ENCODE results near the gene ENGASE.

ENGASE gene

DNA sequence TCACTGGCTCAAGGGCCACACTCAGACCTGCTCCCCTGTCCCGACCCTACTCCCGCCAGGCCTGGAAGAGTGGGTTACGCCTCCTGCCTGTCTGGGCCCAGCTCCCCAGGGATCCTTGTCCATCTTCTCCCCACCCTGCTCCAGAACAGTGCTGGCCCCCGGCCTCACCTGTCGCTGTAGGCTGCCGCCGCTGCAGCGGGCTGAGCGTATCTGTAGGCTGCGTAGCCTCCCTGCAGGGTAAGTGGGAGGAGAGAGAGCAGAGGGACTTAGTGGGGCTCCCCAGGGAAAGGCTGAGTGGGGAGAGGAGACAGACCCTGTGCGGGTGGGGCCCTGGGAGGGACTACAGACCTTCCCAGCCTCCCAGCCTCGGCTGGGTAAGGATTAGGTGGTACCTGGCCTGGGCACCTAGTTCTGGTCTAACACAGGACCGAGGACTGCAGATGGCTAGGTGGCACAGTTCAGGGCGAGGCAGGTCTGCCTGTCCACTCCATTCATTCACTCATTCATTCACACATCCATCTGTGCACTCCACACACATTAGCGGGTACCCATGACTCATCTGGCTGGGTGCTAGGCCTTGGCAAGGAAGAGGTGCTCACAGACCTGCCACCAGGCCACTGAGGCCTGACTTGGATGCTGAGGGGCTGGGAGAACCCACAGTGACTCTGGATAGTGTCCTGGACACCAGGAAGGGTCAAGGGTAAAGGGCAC, 20.9 kb downstream of the ENGASE start:
- DNase-seq = no peak

DNA sequence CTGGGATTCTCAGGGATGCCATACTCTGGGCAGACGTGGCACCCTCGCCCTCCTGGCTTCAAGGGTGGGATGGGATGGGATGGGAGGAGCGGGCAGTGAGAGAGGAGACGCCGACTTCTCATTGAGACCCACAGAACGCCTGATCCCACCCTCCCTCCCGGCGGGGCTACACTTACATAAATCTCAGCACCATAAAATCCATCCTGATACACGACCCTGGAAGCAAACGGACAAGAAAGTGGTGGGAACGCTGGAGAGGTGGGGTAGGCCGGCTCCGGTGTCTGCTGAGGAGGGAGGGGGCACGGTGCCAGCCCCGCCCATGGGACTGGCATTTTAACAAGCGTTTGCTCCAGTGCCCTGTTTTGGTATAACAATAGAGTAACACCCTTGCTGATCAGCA, 21.9 kb downstream of the ENGASE start:
- DNase-seq = no peak

DNA sequence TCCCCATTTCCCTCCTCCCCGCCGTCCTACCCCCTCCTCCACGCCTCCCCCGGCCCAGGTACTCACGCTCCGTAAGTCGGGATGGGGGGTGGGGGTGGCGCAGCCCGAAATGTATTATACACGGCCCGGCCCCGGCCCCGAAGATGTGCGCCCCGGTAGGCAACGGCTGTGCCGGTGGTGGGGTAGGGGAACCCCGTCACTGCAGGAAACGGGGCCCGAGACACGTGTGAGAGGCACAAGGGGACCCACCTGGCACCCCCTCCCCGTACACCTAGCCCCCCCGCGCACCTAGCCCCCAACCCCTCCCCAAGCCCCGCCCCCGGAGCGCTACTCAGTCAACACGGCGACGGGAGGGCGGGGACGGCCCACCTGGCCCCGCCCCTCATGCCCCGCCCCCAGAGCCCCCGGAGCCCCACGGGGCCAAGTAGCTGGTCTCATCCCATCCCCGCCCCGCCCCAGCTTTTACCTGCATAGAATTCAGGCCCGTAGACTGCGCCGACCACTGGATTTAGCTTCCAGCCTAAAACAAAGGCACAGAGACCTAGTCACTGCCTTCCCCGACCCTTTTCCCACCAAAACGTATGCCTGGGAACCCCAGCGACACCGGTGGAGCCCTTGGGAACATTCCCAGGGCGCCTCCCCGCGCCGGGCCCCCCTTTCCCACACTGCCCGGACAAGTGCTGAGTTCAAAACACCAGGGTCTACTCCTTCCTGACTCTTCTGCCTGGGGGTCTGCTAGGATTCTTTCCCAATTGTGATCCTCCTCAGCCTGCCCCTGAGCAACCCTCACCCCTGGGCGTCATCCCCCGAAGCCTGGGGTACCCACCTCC, 22.8 kb downstream of the ENGASE start:
- DNase-seq = no peak

DNA sequence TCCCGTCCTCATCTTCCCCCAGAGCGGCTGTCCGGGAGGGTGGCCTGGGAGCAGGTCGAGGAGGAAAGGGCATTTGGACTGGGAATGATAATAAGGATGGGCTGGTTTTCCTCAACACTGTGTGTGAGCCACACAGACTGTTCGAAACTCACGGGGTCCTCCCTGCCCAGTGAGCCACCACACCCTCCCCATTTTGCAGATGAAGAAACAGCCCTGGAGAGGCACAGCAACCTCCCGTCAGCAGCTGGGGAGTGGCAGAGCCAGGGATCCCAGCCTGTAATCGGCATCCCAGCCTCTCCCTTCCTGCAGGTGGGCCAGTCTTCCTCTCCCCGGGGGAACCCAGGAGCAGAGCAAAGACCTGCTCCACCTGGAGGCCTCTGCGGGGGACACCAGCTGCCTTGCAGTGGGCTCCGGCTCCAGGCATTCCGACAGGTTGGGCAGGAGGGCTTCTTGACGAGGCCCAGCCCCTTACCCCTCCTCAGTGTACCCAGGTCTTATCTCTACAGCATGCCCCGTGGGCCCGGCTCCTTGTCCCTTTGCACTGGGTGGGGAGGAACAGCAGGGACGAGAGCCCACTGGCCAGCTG, 23.8 kb downstream of the ENGASE start:
- no peak for DNase-seq

DNA sequence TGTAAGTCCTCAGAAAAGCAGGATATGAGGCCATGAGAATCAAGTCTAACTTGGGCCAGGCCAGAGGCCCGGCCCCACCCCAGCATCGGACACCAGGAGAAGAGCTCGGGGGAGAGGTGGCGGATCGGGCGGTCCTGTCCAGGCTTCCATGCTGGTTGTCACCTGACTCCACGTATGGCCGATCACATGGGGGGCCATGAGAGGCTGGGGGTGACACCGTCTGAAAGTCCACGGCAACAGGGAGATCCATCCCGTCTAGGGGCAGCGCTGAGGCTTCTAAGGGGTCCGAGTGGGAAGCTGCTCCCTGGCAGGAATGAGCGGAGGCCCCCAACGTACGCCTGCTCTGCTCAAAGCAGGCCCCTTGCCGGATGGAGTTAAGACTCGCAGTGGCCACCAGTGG, 25.8 kb downstream of the ENGASE start:
- no peak for DNase-seq

DNA sequence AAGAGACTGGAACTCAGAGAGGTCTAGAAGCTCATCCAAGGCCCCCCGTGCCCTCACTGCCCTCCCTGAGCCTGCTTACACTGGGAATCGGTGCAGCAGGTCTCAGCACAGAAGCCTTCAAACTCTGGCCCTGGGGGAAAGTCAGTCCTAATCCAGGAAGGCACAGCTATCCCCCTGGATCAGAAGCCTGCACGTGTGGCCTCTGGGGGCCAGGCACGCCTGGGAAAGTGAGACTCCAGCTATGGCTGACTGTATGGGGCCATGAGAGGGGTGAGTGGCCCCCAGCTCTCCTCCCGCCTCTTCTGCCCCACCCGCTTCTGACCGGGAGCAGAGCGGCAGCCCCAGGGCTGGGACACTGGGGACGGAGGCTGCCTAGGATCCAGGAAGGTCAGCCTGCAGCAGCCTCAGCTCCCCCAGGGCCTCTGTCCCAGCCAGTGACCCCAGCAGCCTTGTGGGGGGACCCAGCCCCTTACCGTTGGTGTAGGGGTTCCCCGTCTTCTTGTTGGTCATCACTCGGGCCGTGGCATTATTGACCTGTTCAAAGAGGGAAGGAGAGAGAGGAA, 26.6 kb downstream of the ENGASE start:
- no peak for DNase-seq

DNA sequence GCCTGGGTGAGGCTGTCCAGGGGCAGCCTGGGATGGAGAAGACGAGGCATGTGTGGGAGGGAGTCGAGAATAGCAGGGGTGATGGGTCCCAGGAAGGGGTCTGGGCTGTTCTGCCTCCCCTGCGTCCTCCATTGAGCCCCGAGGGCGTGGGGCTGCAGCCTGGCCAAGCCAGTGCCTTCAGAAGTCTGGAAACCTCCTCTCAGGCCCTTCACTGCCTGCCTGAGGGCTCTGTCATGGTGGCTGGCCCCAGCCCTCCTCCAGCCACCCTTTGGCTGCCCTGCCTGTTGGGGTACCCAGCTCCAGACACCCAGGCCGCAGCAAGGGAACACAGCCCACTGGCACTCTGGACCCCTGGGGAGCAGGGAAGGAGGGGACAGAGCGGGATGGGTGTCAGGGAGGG, 27.6 kb downstream of the ENGASE start:
- no peak for DNase-seq

DNA sequence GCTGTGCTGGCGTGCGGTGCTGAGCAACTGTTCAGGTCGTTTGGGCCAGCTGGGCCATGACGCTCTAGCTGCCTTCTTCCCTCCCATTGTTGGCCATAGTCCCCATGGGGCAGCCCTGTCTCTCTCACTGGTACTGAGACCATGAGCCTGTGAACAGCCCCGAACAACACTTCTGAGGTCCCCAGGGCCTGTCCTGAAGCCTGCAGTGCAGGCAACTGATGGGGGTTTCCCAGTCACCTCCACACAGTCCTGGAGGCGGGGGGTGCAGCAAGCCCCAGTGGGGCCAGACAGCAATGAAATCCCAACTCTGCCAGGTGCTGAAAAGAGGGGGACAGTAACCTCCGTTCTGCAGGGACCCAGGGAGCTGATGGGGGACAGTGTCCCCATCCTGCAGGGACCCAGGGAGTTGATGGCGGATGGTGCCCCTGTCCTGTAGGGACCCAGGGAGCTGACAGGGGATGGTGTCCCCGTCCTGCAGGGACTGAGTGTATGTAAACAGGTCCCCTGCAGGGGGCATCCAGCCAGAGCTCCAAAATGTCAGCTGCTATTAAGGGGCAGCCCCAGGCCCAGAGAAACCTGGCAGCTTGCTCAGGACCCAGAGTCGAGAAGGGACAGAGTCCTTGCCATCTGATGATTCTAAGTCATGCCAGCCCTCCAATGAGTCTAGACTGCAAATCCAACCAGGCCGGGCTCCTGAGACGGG, 30.4 kb downstream of the ENGASE start:
- DNase-seq = no peak

DNA sequence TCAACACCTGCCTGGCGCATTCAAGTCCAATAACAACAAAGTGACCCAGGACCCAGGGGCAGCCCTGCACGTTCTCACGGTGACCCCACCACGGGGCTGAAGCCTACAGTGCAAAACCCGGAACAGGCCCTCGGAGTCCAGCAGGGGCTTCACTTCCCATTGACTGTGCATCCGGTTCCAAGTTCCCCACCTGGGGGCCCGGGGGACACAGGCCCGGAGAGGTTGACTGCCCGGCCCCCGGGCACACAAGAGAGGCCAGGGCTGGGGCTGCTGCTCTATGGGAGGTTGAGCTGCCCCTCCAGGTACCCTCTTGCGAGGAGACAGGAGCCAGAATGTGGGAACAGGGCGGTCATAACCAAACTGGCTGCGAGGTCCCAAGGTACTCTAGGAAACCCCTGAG, 31.3 kb downstream of the ENGASE start:
- DNase-seq = no peak

DNA sequence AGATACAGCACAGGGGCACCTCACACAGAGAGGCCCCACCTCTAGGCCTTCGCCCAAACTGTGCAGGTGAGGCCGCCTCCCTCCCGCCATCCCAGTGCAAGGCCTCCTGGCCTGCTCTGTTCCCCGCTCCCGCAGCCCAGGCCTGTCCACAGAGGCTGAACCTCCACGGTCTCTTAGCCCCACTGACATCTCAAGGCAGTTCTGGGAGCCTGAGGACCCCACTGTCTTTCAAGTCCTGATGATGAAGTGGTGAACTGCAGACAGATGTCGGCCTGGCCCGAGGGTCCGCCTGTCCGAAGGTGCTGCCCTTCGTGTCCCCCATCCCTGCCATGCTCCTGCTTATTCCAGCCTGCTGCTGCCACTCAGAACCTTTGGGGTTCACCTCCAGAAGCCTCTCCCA, 32.3 kb downstream of the ENGASE start:
- DNase-seq = no peak

DNA sequence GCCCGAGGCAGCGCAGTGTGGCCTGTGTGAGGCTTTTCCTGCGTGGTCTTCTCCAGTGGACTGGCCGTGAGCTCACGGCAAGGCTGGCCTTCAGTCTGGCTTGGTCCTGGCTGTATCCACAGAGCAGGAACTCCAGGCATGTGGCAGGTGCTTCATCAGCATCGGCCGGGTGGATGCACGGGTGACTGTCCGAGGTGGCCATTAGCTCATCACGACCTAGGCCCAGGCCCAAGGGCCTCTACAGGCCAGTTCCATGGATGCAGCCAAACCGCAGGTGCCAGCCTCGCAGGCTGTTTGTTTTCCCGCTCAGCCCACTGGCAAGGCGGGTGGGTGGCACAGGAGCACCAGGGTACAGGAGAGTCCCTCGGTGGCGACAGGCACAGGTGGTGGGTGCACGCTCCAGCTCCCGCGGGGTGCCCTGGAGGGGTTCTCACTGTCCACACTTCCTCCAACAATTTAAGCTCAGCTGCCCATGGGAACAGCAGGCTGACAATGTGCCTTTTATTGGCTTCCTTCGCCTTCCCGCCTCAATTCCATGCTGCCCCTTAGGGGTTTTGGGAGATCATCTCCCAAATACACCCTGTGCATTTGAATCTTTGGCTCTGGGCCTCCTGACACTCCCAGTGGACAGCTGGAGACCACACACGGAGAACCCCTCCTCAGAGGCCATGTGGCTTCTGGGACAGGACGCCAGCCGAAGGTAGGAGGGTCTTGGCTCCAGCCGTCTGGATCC, 33.0 kb downstream of the ENGASE start:
- no peak for DNase-seq

DNA sequence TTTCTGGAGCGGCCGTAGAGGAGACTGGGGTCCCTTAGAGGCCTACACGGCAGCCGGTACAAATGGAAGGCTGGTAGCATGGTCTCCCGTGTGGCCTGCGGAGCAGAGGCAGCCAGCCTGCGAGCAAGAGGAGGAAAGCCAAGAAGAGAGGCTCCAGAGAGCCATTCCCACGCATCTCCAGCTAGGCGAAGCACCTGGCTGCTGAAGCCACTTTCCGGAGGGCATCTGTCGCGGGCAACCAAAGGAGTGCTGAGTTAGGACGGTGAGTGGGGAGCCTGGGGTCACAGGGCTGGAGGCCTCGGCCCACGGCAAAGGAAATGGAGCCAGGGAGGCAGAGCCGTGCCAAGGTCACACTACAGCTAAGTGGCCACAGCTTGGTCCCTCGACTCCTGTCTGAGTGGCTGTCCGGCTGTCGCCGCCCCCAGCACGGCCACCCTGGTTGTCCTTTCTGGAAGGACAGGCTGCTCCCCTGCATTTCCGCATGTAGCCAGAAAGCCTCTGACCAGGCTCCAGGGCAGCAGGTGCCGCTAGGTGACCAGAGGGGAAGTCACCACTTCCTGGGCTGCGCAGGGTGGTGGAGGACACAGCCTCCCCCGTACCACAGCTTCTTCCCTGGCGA, 33.7 kb downstream of the ENGASE start:
- no peak for DNase-seq

DNA sequence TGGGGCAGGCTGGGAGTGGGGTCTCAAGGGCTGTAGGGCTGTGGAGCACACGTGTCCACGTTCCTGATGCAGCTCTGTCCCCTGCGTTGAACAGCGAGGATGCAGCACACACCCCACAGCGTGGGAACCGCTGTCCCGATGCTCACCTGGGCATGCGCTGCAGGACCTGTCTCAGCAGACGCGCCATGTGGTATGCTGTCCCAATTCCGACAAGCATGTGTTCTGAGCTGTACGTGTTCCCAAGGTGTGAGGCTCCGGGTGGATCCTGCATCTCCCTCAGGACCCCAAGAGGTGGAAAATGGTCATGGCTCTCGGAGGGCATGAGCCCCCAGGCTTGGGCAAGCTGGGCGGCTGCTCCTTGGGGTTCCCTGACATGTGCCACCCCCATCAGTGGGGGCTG, 34.2 kb downstream of the ENGASE start:
- DNase-seq = no peak

DNA sequence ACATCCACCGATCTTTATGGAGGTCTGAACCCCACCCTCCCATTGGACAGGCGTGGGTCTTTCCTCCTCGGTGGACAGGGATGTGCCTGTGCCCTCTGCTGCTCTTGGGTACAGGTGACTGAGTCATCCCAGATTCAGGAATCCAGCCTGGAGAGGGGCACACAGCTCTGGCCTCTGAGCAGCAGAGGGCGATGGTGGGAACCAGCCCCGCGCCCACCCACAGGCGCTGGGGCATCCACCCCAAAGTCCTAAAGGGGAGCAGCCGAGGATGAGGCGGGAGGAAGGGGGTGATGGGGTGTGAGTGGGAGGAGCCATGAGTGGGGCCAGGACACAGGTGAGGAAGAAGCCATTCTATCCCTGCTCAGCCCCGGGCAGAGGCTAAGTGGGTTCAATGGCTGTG, 35.0 kb downstream of the ENGASE start:
- no peak for DNase-seq

DNA sequence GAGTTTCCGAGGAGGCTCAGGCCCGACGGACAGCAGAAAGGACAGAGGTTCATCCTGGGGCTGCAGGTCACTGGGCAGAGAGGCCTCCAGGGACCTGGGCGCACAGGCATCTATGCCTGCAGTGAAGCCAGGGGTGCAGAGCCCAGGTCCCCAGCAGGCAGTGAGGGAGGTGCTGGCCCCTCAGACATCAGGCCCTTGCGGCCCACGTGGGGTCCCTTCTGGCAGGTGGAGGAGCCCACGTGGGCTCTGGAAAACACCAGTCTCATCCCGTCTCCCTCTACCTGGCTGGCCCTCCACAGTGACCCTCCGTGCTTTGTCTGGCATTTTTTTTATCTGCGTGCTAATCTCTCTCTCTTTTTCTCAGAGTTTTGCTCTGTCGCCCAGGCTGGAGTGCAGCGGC, 36.5 kb downstream of the ENGASE start:
- DNase-seq = no peak

DNA sequence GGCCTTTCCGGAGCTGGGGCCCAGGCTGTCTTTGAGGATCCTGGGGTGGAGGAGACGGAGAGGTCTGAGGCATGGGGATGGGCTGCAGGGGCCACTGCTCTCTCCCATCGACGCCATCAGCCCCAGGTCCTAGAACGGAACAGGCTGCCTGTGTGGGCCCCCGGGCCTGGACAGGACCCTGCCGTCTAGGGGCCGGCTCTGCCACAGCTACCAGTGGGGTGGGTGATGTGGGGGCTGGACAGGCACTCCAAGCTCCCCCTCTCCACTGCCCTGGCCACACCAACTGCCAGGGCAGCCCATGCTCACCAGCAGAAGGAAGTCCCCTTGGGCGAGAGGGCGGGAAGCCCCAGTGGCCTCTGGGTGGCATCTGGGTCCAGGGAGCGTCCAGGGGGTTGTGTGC, 37.8 kb downstream of the ENGASE start:
- no peak for DNase-seq

DNA sequence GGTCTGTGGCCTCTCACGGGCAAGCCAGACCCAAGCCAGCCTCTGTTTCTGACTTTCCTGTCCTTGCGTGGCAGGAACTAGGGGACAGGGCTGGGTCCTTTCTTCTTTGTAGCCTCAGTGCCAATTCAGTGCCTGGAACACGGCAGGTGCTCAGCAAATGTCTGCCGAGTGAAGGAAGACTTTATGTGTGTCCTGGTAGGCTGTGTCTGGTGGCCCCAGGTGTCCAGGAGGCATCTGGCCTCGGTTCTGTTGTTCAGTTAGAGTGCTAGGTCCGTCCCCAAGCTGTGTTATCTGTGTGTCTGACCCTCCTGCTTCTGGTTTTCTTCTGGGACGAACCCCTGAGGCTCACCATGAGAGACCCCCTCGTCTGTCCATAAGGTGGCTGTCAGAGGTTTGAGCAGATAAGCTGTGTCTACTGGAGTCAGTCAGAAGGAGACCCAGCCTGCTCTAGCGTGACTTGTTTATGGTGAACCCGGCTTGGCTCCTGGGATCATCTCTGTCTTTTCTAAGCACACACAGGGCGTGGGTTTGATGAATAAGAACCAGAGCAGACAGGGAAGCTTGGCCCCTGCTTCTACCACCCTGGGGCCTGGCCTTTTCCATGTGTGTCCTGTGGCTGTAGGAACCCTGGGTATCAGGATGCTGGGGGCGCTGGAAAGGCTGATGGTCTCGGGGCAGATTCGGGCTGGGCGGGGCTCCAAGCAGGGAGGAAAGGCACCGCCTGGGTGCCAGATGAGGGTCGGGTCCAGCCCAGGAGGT, 39.3 kb downstream of the ENGASE start:
- DNase-seq = no peak

DNA sequence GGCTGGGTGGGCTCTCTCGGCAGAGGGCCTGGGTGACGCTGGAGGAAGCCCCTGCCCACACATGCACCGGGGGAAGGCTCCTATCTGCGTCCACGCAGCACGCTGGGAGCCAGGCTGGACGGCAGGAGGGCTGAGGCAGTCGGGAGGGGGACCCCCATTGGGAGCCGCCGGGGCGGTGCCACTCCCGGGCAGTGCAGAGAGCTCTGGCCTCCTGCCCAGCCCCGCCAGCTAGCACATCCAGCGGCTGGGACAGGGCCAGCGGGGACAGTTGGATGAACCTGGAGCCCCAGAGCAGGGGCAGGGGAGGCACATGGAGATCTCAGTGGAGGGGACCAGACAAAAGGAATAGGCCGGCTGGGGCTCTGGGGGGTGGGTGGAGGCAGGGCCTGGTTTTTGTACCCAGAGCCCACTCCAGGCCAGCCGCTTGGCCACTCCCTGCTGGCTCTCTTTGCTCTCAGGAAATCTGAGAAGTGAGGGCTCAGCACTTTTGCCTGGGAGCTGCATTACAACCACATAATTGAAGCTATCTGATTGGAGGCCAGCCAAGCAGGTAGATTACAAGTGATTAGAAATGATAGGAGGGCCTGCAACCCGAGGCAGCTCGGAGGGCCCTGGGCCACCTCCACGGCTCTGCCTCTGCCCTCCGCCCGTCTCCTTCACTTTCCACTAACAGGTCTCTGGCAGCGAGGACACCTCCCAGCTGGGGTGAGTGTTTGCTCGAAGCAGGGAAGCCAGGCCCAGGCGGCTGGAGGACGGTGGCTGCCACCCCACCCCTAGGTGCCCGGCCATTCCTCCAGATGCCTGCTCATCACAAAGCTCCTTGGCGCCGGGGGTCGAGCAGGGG, 40.1 kb downstream of the ENGASE start:
- DNase-seq = no peak

DNA sequence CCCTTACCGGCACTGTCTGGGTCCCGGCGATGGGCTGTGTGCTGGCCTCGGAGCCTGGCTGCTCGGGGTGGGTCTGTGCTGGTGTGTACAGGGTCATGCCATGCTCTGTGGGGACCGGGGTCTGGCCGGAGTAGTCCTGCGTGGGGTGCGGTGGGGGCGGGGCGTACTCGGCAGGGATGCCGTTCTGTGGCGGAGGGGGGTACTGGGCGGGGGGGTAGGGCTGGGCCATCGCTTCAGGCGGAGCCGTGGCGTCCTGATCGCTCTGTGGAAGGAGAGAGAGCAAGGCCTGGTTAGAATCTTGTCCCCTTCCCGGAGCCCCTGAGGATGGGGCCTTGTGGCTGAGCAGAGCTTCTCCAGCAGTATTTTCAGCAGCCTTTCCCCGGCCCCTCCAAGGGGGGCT, 40.9 kb downstream of the ENGASE start:
- no peak for DNase-seq
